IMR-90 (cell line): ENCODE measurements around the gene ZNF862.

Source experiments
- BHLHE40 ChIP-seq: fragments of 150-350 bp; IDR thresholded peaks from 2 replicates; pipeline ENCODE4 v1.6.1; 2016; ENCODE audit warnings: mild to moderate bottlenecking, low read depth, low read length
- FOS ChIP-seq: fragments of 150-350 bp; IDR thresholded peaks from 2 replicates; pipeline ENCODE4 v1.6.1; 2016; ENCODE audit warnings: low read depth, low read length
- MAFK ChIP-seq: IDR thresholded peaks from 2 replicates; pipeline ENCODE4 v1.6.1; 2012; ENCODE audit warnings: low read depth, low read length, improper control_type of control experiment
- POLR2A ChIP-seq: IDR thresholded peaks from 2 replicates; pipeline ENCODE4 v1.6.1; 2012; ENCODE audit warnings: mild to moderate bottlenecking, low read depth, low read length
- RAD21 ChIP-seq: IDR thresholded peaks from 2 replicates; pipeline ENCODE4 v1.6.1; 2012; ENCODE audit warnings: low read length, improper control_type of control experiment
- RFX5 ChIP-seq: IDR thresholded peaks from 2 replicates; pipeline ENCODE4 v1.8.0; 2012; ENCODE audit warnings: low read depth, mild to moderate bottlenecking, low read length, moderate library complexity
- SMC3 ChIP-seq: fragments of 150-350 bp; IDR thresholded peaks from 2 replicates; pipeline ENCODE4 v1.6.1; 2016; ENCODE audit warnings: low read depth, mild to moderate bottlenecking, antibody characterized with exemption, low read length, moderate library complexity
- TF ChIP-seq, protein P1 (sequence below): conservative IDR thresholded peaks from 2 replicates; pipeline ENCODE4 v1.5.1; 2012; ENCODE audit warnings: mild to moderate bottlenecking, low read depth, low read length, improper control_type of control experiment

DNA sequence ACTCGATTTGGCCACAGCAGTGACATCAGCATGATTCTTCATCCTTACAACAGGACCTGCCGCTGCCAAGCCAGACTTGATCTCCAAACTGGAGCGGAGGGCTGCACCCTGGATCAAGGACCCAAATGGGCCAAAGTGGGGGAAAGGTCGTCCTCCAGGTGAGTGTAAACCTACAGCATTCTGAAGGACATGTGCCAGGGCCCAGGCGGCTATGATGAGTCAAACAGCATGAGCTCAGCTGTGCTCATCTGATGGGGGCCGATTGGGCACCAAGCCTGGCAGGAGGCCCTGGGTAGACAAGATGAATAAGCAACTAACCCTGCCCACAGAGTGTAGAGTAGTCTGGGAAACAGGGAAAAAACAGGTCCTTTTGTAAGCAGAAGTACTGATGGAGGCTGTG lies 21.2 kb downstream of the ZNF862 start:
- TF ChIP-seq, protein P1, sequence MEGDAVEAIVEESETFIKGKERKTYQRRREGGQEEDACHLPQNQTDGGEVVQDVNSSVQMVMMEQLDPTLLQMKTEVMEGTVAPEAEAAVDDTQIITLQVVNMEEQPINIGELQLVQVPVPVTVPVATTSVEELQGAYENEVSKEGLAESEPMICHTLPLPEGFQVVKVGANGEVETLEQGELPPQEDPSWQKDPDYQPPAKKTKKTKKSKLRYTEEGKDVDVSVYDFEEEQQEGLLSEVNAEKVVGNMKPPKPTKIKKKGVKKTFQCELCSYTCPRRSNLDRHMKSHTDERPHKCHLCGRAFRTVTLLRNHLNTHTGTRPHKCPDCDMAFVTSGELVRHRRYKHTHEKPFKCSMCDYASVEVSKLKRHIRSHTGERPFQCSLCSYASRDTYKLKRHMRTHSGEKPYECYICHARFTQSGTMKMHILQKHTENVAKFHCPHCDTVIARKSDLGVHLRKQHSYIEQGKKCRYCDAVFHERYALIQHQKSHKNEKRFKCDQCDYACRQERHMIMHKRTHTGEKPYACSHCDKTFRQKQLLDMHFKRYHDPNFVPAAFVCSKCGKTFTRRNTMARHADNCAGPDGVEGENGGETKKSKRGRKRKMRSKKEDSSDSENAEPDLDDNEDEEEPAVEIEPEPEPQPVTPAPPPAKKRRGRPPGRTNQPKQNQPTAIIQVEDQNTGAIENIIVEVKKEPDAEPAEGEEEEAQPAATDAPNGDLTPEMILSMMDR, result no peak
- TF ChIP-seq FOS (no peak), MAFK (no peak), POLR2A (no peak), SMC3 (no peak), RFX5 (no peak), RAD21 (no peak), BHLHE40 (no peak)
